Breast epithelium (tissue), 4 donors: Measurements from ENCODE around the gene EBI3. TPM values are rescaled to one million over a fixed set of nuclear protein-coding genes. Genes with fewer than 3 reads are reported as not detected.
"Not testable (repeated sequence)": the region's sequence is repeated elsewhere in the genome, so short reads cannot be mapped to it uniquely, and the experiment has no call there.

Experiments
- DNase-seq, 2 donors: peaks; one replicate each; pipeline ENCODE4 v3.0.0-alpha.2; 2019; ENCODE audit warnings: low spot score in 2 of 2
- H3K27ac ChIP-seq, 2 donors: fragments of 200-600 bp; sonication (generic) in 1 of 2; one replicate each; pipeline ENCODE4 v1.5.1; 2016 to 2019; ENCODE audit warnings: mild to moderate bottlenecking in 1 of 2
- H3K27me3 ChIP-seq, 2 donors: fragments of 200-600 bp; sonication (generic) in 1 of 2; one replicate each; pipeline versions ENCODE4 v1.5.1 to v1.6.0; 2017 to 2019; ENCODE audit warnings: control low read depth in 1 of 2, mild to moderate bottlenecking in 1 of 2
- H3K36me3 ChIP-seq: fragments of 200-600 bp; one replicate; pipeline ENCODE4 v1.5.1; 2019
- H3K4me1 ChIP-seq, 2 donors: fragments of 200-600 bp; sonication (generic); one replicate each; pipeline ENCODE4 v1.5.1; 2016 to 2019; ENCODE audit warnings: control low read depth in 1 of 2
- H3K4me3 ChIP-seq, 3 donors: fragments of 200-600 bp; sonication (generic); 1 replicate in 2 of 3; 2 replicates in 1 of 3; pipeline ENCODE4 v1.5.1; 2016 to 2019; ENCODE audit warnings: mild to moderate bottlenecking in 3 of 3, moderate library complexity in 2 of 3
- H3K9me3 ChIP-seq, 2 donors: fragments of 200-600 bp; sonication (generic) in 1 of 2; one replicate each; pipeline ENCODE4 v1.5.1; 2016 to 2019; ENCODE audit warnings: control low read depth in 1 of 2
- CTCF ChIP-seq, 3 donors: fragments of 450-650 bp; IDR thresholded peaks; one replicate each; pipeline ENCODE4 v1.5.1; 2016 to 2017; ENCODE audit warnings: antibody characterized with exemption in 3 of 3, mild to moderate bottlenecking in 3 of 3, moderate library complexity in 3 of 3
- POLR2A ChIP-seq: fragments of 450-650 bp; IDR thresholded peaks from one replicate; pipeline ENCODE4 v1.6.1; 2016; ENCODE audit warnings: antibody characterized with exemption, mild to moderate bottlenecking, moderate library complexity
- POLR2AphosphoS5 ChIP-seq, 3 donors: sonication (generic); formaldehyde crosslinking; IDR thresholded peaks; one replicate each; pipeline ENCODE4 v1.6.1; 2017; ENCODE audit warnings: antibody characterized with exemption in 3 of 3
- intact Hi-C: fragments of 100-400 bp; cut with DNase I; formaldehyde crosslinking; loops from one replicate; pipeline ENCODE4 v1.15.1; 2023; ENCODE audit warnings: low total_unique reads
- total RNA-seq, 3 donors: library from RNA; depleted of rRNA; stranded (reverse); fragments of >200 nt; gene quantifications; one replicate each; pipeline ENCODE4 v1.1.0, GENCODE V29; 2016

EBI3 gene
- total RNA-seq, 3 donors from 2014 or later: 0.66 to 12.6 (median 8.2) TPM

GRCh38 chr19:4227771-4228170, 1.6 kb upstream of the EBI3 start:
- Histone ChIP-seq H3K4me1 (no peaks in the 10 kb centered on the region), H3K4me3 (no peak overlapping the region), H3K36me3 (no peaks in the 10 kb centered on the region), H3K27me3 (peaks cover 5 to 36% of the 10 kb centered on the region in 2 donors), H3K27ac (no peak overlapping the region), H3K9me3 (no peaks in the 10 kb centered on the region)
- no peak for TF ChIP-seq POLR2AphosphoS5 (IDR thresholded peaks at IDR 0.05)
- no peak for TF ChIP-seq CTCF (IDR thresholded peaks at IDR 0.05)
- no peak for TF ChIP-seq POLR2A
- no peak for DNase-seq
- intact Hi-C loops: no loop called here

GRCh38 chr19:4228765-4229178, 551 bp upstream of the EBI3 start:
- intact Hi-C loops: no loop called here
- Histone ChIP-seq H3K27ac (no peak overlapping the region), H3K36me3 (no peaks in the 10 kb centered on the region), H3K4me3 (peak overlapping the region in 1 of 3 donors; percentile 23), H3K9me3 (no peaks in the 10 kb centered on the region), H3K4me1 (no peaks in the 10 kb centered on the region), H3K27me3 (peaks cover 5 to 46% of the 10 kb centered on the region in 2 donors)
- no peak for DNase-seq
- TF ChIP-seq POLR2A (no peak), CTCF (IDR thresholded peaks at IDR 0.05) (no peak), POLR2AphosphoS5 (IDR thresholded peaks at IDR 0.05) (no peak)

GRCh38 chr19:4230237-4230636, 914 bp downstream of the EBI3 start:
- peaks cover 5 to 48% of the 10 kb centered on the region in 2 donors for H3K27me3 ChIP-seq
- H3K27ac ChIP-seq, intact Hi-C loops, H3K9me3 ChIP-seq, DNase-seq, H3K4me3 ChIP-seq, H3K36me3 ChIP-seq, H3K4me1 ChIP-seq: not testable (repeated sequence)

GRCh38 chr19:4231521-4231920, 2.2 kb downstream of the EBI3 start:
- H3K4me1 ChIP-seq, H3K4me3 ChIP-seq, H3K27ac ChIP-seq, H3K36me3 ChIP-seq, intact Hi-C loops, H3K9me3 ChIP-seq, DNase-seq: not testable (repeated sequence)
- H3K27me3 ChIP-seq: peaks cover 5 to 49% of the 10 kb centered on the region in 2 donors

- intact Hi-C loops, DNase-seq, H3K4me3 ChIP-seq, H3K36me3 ChIP-seq, H3K4me1 ChIP-seq, H3K9me3 ChIP-seq, H3K27ac ChIP-seq: not testable (repeated sequence)
- peaks cover 5 to 55% of the 10 kb centered on the region in 2 donors for H3K27me3 ChIP-seq
Measured at GRCh38 chr19:4232139-4232538, 2.8 kb downstream of the EBI3 start.

GRCh38 chr19:4232614-4233281, 3.4 kb downstream of the EBI3 start:
- Histone ChIP-seq H3K9me3 (no peaks in the 10 kb centered on the region), H3K36me3 (no peaks in the 10 kb centered on the region), H3K4me3 (no peak overlapping the region), H3K27ac (no peak overlapping the region), H3K4me1 (no peaks in the 10 kb centered on the region), H3K27me3 (peaks cover 5 to 55% of the 10 kb centered on the region in 2 donors)
- TF ChIP-seq CTCF (IDR thresholded peaks at IDR 0.05) (no peak), POLR2A (no peak), POLR2AphosphoS5 (IDR thresholded peaks at IDR 0.05) (no peak)
- intact Hi-C loops: no loop called here
- DNase-seq: no peak
